ENCODE measurements around the gene DCAF4. TPM values are rescaled to one million over a fixed set of nuclear protein-coding genes. Genes with fewer than 3 reads are reported as not detected.

DCAF4 gene
- total and polyA plus RNA-seq, 2 donors from 2014 or later, result 11.0 to 23.1 TPM

DNA sequence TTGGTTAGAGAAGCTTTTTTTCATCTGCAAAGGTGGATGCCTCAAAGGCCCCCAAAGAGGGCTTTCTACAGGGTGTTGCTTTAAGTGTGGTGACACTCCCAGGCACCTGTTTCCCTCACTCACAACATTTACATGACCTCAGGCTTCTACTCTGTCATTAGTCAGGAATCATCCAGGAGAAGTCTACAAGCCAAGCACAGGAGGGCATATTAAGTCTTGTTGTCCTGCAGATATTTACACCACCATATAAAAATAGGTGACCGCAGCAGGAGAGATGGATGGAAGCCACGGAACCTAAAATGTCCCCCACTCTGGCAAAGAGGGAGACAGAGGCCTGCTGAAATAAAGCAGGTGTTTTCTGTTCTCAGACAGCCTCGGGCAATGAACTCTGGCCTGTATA lies 24.9 kb upstream of the DCAF4 start:
- Histone ChIP-seq H3K9ac (ENCODE audit: low read length in 3 of 3) (no peak overlapping the region), H3K36me3 (ENCODE audit: control insufficient read depth in 2 of 3, insufficient read depth in 3 of 3, low read length in 3 of 3) (no peaks in the 10 kb centered on the region), H3K27ac (ENCODE audit: low read depth in 2 of 2, low read length in 2 of 2) (no peak overlapping the region), H3K4me1 (ENCODE audit: control insufficient read depth in 2 of 3, insufficient read depth in 2 of 3, low read depth in 1 of 3, low read length in 3 of 3) (peaks cover 0 to 2% (median 0%) of the 10 kb centered on the region in 3 donors), H3K9me3 (ENCODE audit: control insufficient read depth in 2 of 3, insufficient read depth in 1 of 3, low read length in 3 of 3) (no peaks in the 10 kb centered on the region), H3K4me3 (ENCODE audit: low read length in 3 of 3) (no peak overlapping the region), H3K27me3 (ENCODE audit: control insufficient read depth, insufficient read depth, low read length) (no peaks in the 10 kb centered on the region)
- TF ChIP-seq, protein P1, sequence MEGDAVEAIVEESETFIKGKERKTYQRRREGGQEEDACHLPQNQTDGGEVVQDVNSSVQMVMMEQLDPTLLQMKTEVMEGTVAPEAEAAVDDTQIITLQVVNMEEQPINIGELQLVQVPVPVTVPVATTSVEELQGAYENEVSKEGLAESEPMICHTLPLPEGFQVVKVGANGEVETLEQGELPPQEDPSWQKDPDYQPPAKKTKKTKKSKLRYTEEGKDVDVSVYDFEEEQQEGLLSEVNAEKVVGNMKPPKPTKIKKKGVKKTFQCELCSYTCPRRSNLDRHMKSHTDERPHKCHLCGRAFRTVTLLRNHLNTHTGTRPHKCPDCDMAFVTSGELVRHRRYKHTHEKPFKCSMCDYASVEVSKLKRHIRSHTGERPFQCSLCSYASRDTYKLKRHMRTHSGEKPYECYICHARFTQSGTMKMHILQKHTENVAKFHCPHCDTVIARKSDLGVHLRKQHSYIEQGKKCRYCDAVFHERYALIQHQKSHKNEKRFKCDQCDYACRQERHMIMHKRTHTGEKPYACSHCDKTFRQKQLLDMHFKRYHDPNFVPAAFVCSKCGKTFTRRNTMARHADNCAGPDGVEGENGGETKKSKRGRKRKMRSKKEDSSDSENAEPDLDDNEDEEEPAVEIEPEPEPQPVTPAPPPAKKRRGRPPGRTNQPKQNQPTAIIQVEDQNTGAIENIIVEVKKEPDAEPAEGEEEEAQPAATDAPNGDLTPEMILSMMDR (IDR thresholded peaks at IDR 0.05; ENCODE audit: borderline replicate concordance, extremely low read depth, insufficient read depth), result no peak
- FAIRE-seq, result no peak
- DNase-seq, result no peak
- intact Hi-C loops (cut with DNase I), result loop anchor here (5.0 kb wide), 1 partner anchor 384 kb away; no protein-coding TSS in a partner anchor

DNA sequence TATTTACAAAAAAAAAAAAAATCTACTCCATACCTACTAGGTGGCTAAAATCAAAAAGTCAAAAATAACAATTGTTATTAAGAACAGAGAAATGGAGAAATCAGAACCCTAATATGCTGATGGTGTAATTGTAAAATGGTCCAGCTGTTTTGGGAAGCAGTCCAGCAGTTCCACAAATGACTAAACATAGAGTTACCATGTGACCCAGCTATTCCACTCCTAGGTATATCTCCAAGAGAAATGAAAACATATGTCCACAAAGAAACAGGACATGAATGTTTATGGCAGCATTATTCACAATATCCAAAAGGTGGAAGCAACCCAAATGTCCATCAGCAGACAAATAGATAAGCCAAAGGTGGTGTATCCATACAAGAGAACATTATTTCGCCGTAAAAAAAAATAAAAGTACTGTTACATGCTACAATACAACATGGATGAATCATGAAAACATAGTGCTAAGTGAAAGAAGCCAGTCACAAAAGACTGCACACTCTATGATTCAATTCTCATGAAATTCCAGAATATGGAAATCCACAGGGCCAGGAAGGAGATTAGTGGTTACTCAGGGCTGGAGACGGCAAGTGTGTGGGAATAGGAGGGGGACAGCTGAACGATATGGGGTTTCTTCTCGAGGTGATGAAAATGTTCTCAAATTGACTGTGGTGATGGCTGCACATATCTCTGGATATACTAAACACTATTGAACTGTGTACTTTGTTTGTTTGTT lies 23.3 kb upstream of the DCAF4 start:
- no peak overlapping the region for H3K27ac ChIP-seq (ENCODE audit: low read depth in 2 of 2, low read length in 2 of 2)
- peaks cover 0 to 8% (median 0%) of the 10 kb centered on the region in 3 donors for H3K4me1 ChIP-seq (ENCODE audit: control insufficient read depth in 2 of 3, insufficient read depth in 2 of 3, low read depth in 1 of 3, low read length in 3 of 3)
- TF ChIP-seq, protein P1 (IDR thresholded peaks at IDR 0.05; ENCODE audit: borderline replicate concordance, extremely low read depth, insufficient read depth), result no peak
- no peak overlapping the region for H3K4me3 ChIP-seq (ENCODE audit: low read length in 3 of 3)
- H3K9ac ChIP-seq (ENCODE audit: low read length in 3 of 3), result no peak overlapping the region
- no peaks in the 10 kb centered on the region for H3K9me3 ChIP-seq (ENCODE audit: control insufficient read depth in 2 of 3, insufficient read depth in 1 of 3, low read length in 3 of 3)
- FAIRE-seq (no peak), DNase-seq (no peak)
- no peaks in the 10 kb centered on the region for H3K27me3 ChIP-seq (ENCODE audit: control insufficient read depth, insufficient read depth, low read length)
- intact Hi-C loops (cut with DNase I), result loop anchor here (5.0 kb wide), 1 partner anchor 386 kb away; no protein-coding TSS in a partner anchor
- no peaks in the 10 kb centered on the region for H3K36me3 ChIP-seq (ENCODE audit: control insufficient read depth in 2 of 3, insufficient read depth in 3 of 3, low read length in 3 of 3)

DNA sequence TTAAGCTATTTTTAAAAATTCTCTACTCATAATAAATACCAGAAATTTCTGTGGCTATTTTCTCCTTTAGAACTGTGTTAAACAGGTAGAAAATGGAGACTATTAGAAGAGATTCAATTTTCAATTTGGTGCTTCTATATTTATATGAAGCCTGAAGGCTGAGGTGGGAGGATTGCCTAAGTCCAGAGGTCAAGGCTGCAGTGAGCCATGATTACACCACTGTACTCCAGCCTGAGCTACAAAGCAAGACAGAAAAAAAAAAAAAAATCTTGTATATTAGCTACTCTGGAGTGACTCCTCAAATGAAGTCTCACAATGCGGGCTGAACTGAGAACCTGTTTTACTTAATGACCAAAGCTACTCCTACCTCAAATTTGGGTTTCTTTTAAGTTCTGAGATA lies 22.5 kb upstream of the DCAF4 start:
- H3K4me1 ChIP-seq (ENCODE audit: control insufficient read depth in 2 of 3, insufficient read depth in 2 of 3, low read depth in 1 of 3, low read length in 3 of 3), result peaks cover 0 to 8% (median 0%) of the 10 kb centered on the region in 3 donors
- H3K9ac ChIP-seq (ENCODE audit: low read length in 3 of 3), result no peak overlapping the region
- FAIRE-seq (no peak), DNase-seq (no peak)
- H3K27me3 ChIP-seq (ENCODE audit: control insufficient read depth, insufficient read depth, low read length), result no peaks in the 10 kb centered on the region
- no peaks in the 10 kb centered on the region for H3K9me3 ChIP-seq (ENCODE audit: control insufficient read depth in 2 of 3, insufficient read depth in 1 of 3, low read length in 3 of 3)
- no peaks in the 10 kb centered on the region for H3K36me3 ChIP-seq (ENCODE audit: control insufficient read depth in 2 of 3, insufficient read depth in 3 of 3, low read length in 3 of 3)
- no peak overlapping the region for H3K4me3 ChIP-seq (ENCODE audit: low read length in 3 of 3)
- TF ChIP-seq, protein P1 (IDR thresholded peaks at IDR 0.05; ENCODE audit: borderline replicate concordance, extremely low read depth, insufficient read depth), result no peak
- H3K27ac ChIP-seq (ENCODE audit: low read depth in 2 of 2, low read length in 2 of 2), result no peak overlapping the region
- intact Hi-C loops (cut with DNase I), result loop anchor here (5.0 kb wide), 1 partner anchor 386 kb away; no protein-coding TSS in a partner anchor
